Common myeloid progenitor, CD34-positive (primary cell): Measurements from ENCODE around the gene PSMD10.

ENCODE experiments used
- CTCF ChIA-PET: fragments of 350-600 bp; sonication (Branson Sonifier 250); formaldehyde crosslinking; loops from one replicate; lab custom pipeline; 2021; ENCODE audit warnings: antibody characterized with exemption; lab: Charles Lee
- POLR2A ChIA-PET: fragments of 350-600 bp; sonication (Branson Sonifier 250); formaldehyde crosslinking; loops from one replicate; lab custom pipeline; 2021; ENCODE audit warnings: antibody characterized with exemption; lab: Charles Lee
- DNase-seq, 3 donors: peaks; one replicate each; pipeline versions ENCODE4 v3.0.0 to v3.0.0-alpha.2; 2013
- H3K27ac ChIP-seq, 2 experiments: 1 replicate in 1 of 2; 2 replicates in 1 of 2; pipeline ENCODE4 v1.7.0; 2013; ENCODE audit warnings: inconsistent platforms in 2 of 2, low read length in 2 of 2, mild to moderate bottlenecking in 2 of 2, low read depth in 1 of 2, moderate library complexity in 1 of 2; ENCODE audit not compliant: severe bottlenecking in 2 of 2, insufficient read depth in 1 of 2, poor library complexity in 1 of 2
- H3K27me3 ChIP-seq, 5 experiments: replicated peaks in 2 of 5; 1 replicate in 3 of 5; 2 replicates in 2 of 5; pipeline versions ENCODE4 v1.6.1 to v1.7.0; 2013; ENCODE audit warnings: low read length in 4 of 5, mild to moderate bottlenecking in 2 of 5, moderate library complexity in 2 of 5, inconsistent platforms in 1 of 5; ENCODE audit not compliant: insufficient read depth in 5 of 5, control insufficient read depth in 4 of 5
- H3K36me3 ChIP-seq, 4 experiments: 1 replicate in 2 of 4; 2 replicates in 2 of 4; pipeline versions ENCODE4 v1.6.1 to v1.7.0; 2013; ENCODE audit warnings: low read length in 3 of 4, control low read depth in 1 of 4, mild to moderate bottlenecking in 1 of 4; ENCODE audit not compliant: control insufficient read depth in 4 of 4, insufficient read depth in 4 of 4
- H3K4me1 ChIP-seq, 4 experiments: 1 replicate in 3 of 4; 2 replicates in 1 of 4; pipeline versions ENCODE4 v1.6.1 to v1.7.1; 2013; ENCODE audit warnings: low read length in 3 of 4, mild to moderate bottlenecking in 3 of 4, control low read depth in 1 of 4, inconsistent platforms in 1 of 4, moderate library complexity in 1 of 4; ENCODE audit not compliant: control insufficient read depth in 4 of 4, insufficient read depth in 4 of 4; ENCODE audit errors: control extremely low read depth in 1 of 4
- H3K4me3 ChIP-seq, 7 experiments: 1 replicate in 4 of 7; 2 replicates in 3 of 7; pipeline versions ENCODE4 v1.5.1 to v1.7.0; 2013; ENCODE audit warnings: mild to moderate bottlenecking in 7 of 7, low read length in 6 of 7, moderate library complexity in 6 of 7, inconsistent platforms in 2 of 7, low read depth in 2 of 7, control low read depth in 1 of 7; ENCODE audit not compliant: insufficient read depth in 4 of 7, control insufficient read depth in 1 of 7; ENCODE audit errors: extremely low read depth in 1 of 7
- H3K9me3 ChIP-seq, 5 experiments: 1 replicate in 4 of 5; 2 replicates in 1 of 5; pipeline versions ENCODE4 v1.6.1 to v1.7.1; 2013; ENCODE audit warnings: low read length in 4 of 5, mild to moderate bottlenecking in 2 of 5, inconsistent platforms in 1 of 5, low read depth in 1 of 5, moderate library complexity in 1 of 5; ENCODE audit not compliant: control insufficient read depth in 4 of 5, insufficient read depth in 2 of 5; ENCODE audit errors: control extremely low read depth in 1 of 5
- WGBS: methylation state at CpG from one replicate; pipeline ENCODE4 v1.1.5; 2013; ENCODE audit not compliant: insufficient coverage; 5-methylcytosine and 5-hydroxymethylcytosine counted together

PSMD10 gene

GRCh38 chrX:108081110-108081509 lies 10.2 kb downstream of the PSMD10 start:
- peaks cover 0 to 6% (median 0%) of the 10 kb centered on the region in 5 experiments for H3K27me3 ChIP-seq
- no peak overlapping the region for H3K4me3 ChIP-seq
- 100% methylated on average over 1 of the region's 2 CpGs for WGBS
- CTCF ChIA-PET = interaction anchor here (2.0 kb wide), 1 partner anchor 11 kb away, joined by 7 read pairs; no protein-coding TSS in a partner anchor
- no peaks in the 10 kb centered on the region for H3K4me1 ChIP-seq
- H3K9me3 ChIP-seq = no peaks in the 10 kb centered on the region
- peaks cover 0 to 6% (median under 1%) of the 10 kb centered on the region in 4 experiments for H3K36me3 ChIP-seq
- H3K27ac ChIP-seq = no peak overlapping the region
- POLR2A ChIA-PET = no interaction called here
- no peak for DNase-seq

GRCh38 chrX:108072746-108073145 lies 18.6 kb downstream of the PSMD10 start:
- DNase-seq = no peak
- no peaks in the 10 kb centered on the region for H3K9me3 ChIP-seq
- H3K27ac ChIP-seq = no peak overlapping the region
- H3K36me3 ChIP-seq = no peaks in the 10 kb centered on the region
- no peak overlapping the region for H3K4me3 ChIP-seq
- ChIA-PET POLR2A (no interaction called here), CTCF (no interaction called here)
- peaks cover 0 to 4% (median 0%) of the 10 kb centered on the region in 4 experiments for H3K4me1 ChIP-seq
- peaks cover 0 to 13% (median 0%) of the 10 kb centered on the region in 5 experiments for H3K27me3 ChIP-seq
- 79% methylated on average over 3 of the region's 5 CpGs for WGBS

GRCh38 chrX:108071578-108071977 lies 19.8 kb downstream of the PSMD10 start:
- no peaks in the 10 kb centered on the region for H3K36me3 ChIP-seq
- peaks cover 0 to 14% (median 0%) of the 10 kb centered on the region in 5 experiments for H3K27me3 ChIP-seq
- ChIA-PET CTCF (interaction anchor here (0.9 to 2.1 kb wide), 4 partner anchors 11 to 412 kb away, joined by 3 to 6 read pairs (median 4); no protein-coding TSS in a partner anchor), POLR2A (no interaction called here)
- no peak overlapping the region for H3K27ac ChIP-seq
- no peak for DNase-seq
- no CpG with 5 or more reads among the region's 1 CpG for WGBS
- no peaks in the 10 kb centered on the region for H3K9me3 ChIP-seq
- H3K4me3 ChIP-seq = no peak overlapping the region
- peaks cover 0 to 4% (median 0%) of the 10 kb centered on the region in 4 experiments for H3K4me1 ChIP-seq

GRCh38 chrX:108070891-108071290 lies 20.5 kb downstream of the PSMD10 start:
- ChIA-PET POLR2A (no interaction called here), CTCF (interaction anchor here (0.5 to 2.1 kb wide), 7 partner anchors 8 to 412 kb away, joined by 3 to 7 read pairs (median 3); no protein-coding TSS in a partner anchor)
- WGBS = no CpG with 5 or more reads among the region's 4 CpGs

GRCh38 chrX:108068121-108068520 lies 23.2 kb downstream of the PSMD10 start:
- WGBS = no CpG with 5 or more reads among the region's 1 CpG
- H3K4me1 ChIP-seq = peaks cover 0 to 4% (median 0%) of the 10 kb centered on the region in 4 experiments
- no peaks in the 10 kb centered on the region for H3K36me3 ChIP-seq
- H3K27me3 ChIP-seq = peaks cover 0 to 13% (median 0%) of the 10 kb centered on the region in 5 experiments
- POLR2A ChIA-PET = no interaction called here
- no peaks in the 10 kb centered on the region for H3K9me3 ChIP-seq
- H3K4me3 ChIP-seq = no peak overlapping the region
- CTCF ChIA-PET = interaction anchor here (1.2 kb wide), 1 partner anchor 9 kb away, joined by 4 read pairs; no protein-coding TSS in a partner anchor
- no peak for DNase-seq
- H3K27ac ChIP-seq = no peak overlapping the region

More at GRCh38 chrX:108070891-108071290, 20.5 kb downstream of the PSMD10 start:
- H3K4me3 ChIP-seq = no peak overlapping the region
- H3K36me3 ChIP-seq = no peaks in the 10 kb centered on the region
- no peak overlapping the region for H3K27ac ChIP-seq
- peaks cover 0 to 17% (median 0%) of the 10 kb centered on the region in 5 experiments for H3K27me3 ChIP-seq
- no peaks in the 10 kb centered on the region for H3K9me3 ChIP-seq
- H3K4me1 ChIP-seq = peaks cover 0 to 4% (median 0%) of the 10 kb centered on the region in 4 experiments
- no peak for DNase-seq

- 88% methylated on average over 2 of the region's 2 CpGs for WGBS
These were observed 26.7 kb downstream of the PSMD10 start for GRCh38 chrX:108064613-108065012.

GRCh38 chrX:108064001-108064400 lies 27.3 kb downstream of the PSMD10 start:
- H3K36me3 ChIP-seq = no peaks in the 10 kb centered on the region
- no peak for DNase-seq
- no peaks in the 10 kb centered on the region for H3K9me3 ChIP-seq
- ChIA-PET CTCF (no interaction called here), POLR2A (no interaction called here)
- peaks cover 0 to 6% (median 0%) of the 10 kb centered on the region in 5 experiments for H3K27me3 ChIP-seq
- no peak overlapping the region for H3K27ac ChIP-seq
- no peaks in the 10 kb centered on the region for H3K4me1 ChIP-seq
- no peak overlapping the region for H3K4me3 ChIP-seq
- no CpG with 5 or more reads among the region's 1 CpG for WGBS

More at GRCh38 chrX:108064613-108065012, 26.7 kb downstream of the PSMD10 start:
- H3K27ac ChIP-seq = no peak overlapping the region
- no peaks in the 10 kb centered on the region for H3K36me3 ChIP-seq
- H3K4me3 ChIP-seq = no peak overlapping the region
- H3K4me1 ChIP-seq = no peaks in the 10 kb centered on the region
- ChIA-PET POLR2A (no interaction called here), CTCF (no interaction called here)
- DNase-seq = no peak
- H3K27me3 ChIP-seq = peaks cover 0 to 9% (median 0%) of the 10 kb centered on the region in 5 experiments
- no peaks in the 10 kb centered on the region for H3K9me3 ChIP-seq
